Osteoblast (primary cell): ENCODE measurements around the gene TP73. TPM values are rescaled to one million over a fixed set of nuclear protein-coding genes. Genes with fewer than 3 reads are reported as not detected.

Source experiments
- DNase-seq: peaks from one replicate; pipeline ENCODE4 v3.0.0; 2011; ENCODE audit warnings: low spot score, mixed read lengths; ENCODE audit not compliant: insufficient read length; ENCODE audit errors: missing footprints
- H2AFZ ChIP-seq: 2 replicates; pipeline ENCODE4 v1.6.0; 2011; ENCODE audit warnings: mild to moderate bottlenecking, low read length
- H3K27ac ChIP-seq: 2 replicates; pipeline ENCODE4 v1.5.1; 2011; ENCODE audit warnings: mild to moderate bottlenecking, low read depth, low read length, moderate library complexity
- H3K27me3 ChIP-seq: 2 replicates; pipeline ENCODE4 v1.6.0; 2012; ENCODE audit warnings: mild to moderate bottlenecking, control low read depth, inconsistent platforms, low read length, moderate library complexity; ENCODE audit not compliant: insufficient read depth
- H3K36me3 ChIP-seq: 2 replicates; pipeline ENCODE4 v1.5.1; 2011; ENCODE audit warnings: mild to moderate bottlenecking, low read length, control low read depth, moderate library complexity; ENCODE audit not compliant: insufficient read depth
- H3K4me1 ChIP-seq: 2 replicates; pipeline ENCODE4 v1.5.1; 2011; ENCODE audit warnings: mild to moderate bottlenecking, low read length, control low read depth, moderate library complexity; ENCODE audit not compliant: insufficient read depth
- H3K4me2 ChIP-seq: 2 replicates; pipeline ENCODE4 v1.6.0; 2011; ENCODE audit warnings: mild to moderate bottlenecking, low read length; ENCODE audit not compliant: insufficient read depth
- H3K4me3 ChIP-seq: fragments of 200-600 bp; sonication (generic); 3 replicates; pipeline ENCODE4 v1.5.1; 2012; ENCODE audit warnings: mild to moderate bottlenecking, low read length, inconsistent platforms; ENCODE audit not compliant: insufficient read depth
- H3K79me2 ChIP-seq: 2 replicates; pipeline ENCODE4 v1.6.0; 2012; ENCODE audit warnings: mild to moderate bottlenecking, low read length, control low read depth, inconsistent platforms; ENCODE audit not compliant: insufficient read depth
- H3K9me3 ChIP-seq: 2 replicates; pipeline ENCODE4 v1.5.1; 2011; ENCODE audit warnings: low read depth, low read length, control low read depth
- H4K20me1 ChIP-seq: 2 replicates; pipeline ENCODE4 v1.6.0; 2012; ENCODE audit warnings: mild to moderate bottlenecking, low read length, control low read depth; ENCODE audit not compliant: insufficient read depth
- CTCF ChIP-seq: IDR thresholded peaks from 2 replicates; pipeline ENCODE4 v1.5.1; 2011; ENCODE audit warnings: mild to moderate bottlenecking, low read depth, low read length, moderate library complexity; ENCODE audit errors: extremely low read depth
- total RNA-seq: library from RNA; depleted of rRNA; stranded (reverse); fragments of >200 nt; gene quantifications from 2 replicates; pipeline ENCODE4 v1.2.3, GENCODE V29; 2012

Gene TP73
- total RNA-seq, 1 donor = not detected

DNA sequence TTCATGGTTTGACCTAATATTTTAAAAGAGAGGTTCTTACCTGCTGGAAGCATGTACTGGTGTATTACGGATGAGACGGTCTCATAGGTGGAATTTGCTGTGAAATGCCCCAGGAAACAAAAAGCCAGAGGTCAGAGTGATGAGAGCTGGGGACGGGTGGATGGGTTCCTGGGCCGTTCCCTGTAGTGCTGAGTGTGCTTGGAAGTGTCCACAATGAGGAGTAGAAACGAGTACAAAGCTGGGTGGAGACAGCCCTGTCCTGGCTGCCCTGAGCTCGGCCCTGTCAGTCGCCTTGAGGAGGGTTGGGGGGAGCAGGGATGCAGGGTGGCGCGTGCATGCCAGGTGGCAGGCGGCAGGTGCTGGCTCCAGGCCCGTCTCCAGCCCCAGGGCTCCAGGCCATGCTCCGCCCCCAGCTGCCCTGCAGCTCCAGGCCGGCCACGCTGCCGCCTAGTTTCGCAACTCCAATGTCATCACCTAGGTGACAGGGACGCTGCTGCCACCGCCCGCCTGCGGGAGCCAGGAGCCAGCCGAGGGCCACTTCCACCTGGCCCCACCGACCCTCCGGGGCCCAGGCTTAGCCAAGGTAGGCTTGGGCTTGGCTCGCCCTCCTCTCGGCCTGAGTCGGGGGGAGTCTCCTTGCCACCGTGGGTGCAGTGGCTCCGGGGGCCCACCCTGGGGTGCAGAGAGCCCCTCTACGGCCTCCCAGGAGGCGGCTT lies 16.4 kb downstream of the TP73 start:
- Histone ChIP-seq H3K9me3 (no peaks in the 10 kb centered on the region), H3K27ac (no peak overlapping the region), H3K4me2 (no peak overlapping the region), H3K4me3 (no peak overlapping the region), H3K79me2 (no peaks in the 10 kb centered on the region), H2AFZ (no peak overlapping the region), H3K36me3 (no peaks in the 10 kb centered on the region), H3K4me1 (no peaks in the 10 kb centered on the region), H3K27me3 (no peaks in the 10 kb centered on the region), H4K20me1 (no peaks in the 10 kb centered on the region)
- DNase-seq = no peak
- no peak for TF ChIP-seq CTCF

DNA sequence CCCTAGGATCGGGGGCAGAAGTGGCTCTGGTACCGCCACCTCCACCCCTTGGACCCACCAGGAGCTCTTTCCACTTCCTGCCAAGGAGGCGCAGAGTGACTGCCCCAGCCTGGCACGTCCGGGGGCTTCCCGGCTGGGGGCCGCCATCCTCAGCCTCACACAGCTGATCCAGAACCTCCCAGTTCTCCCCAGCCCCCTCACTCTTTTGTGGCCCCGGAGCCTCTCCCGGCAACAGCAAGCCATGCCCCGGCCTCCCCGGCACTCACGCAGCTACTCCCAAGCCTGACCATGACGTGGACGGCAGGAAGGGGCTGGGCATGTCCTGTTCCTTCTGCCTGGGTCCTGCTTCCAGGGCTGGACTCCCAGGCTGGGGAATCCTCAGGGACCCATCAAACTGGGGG lies 17.1 kb downstream of the TP73 start:
- Histone ChIP-seq H4K20me1 (no peaks in the 10 kb centered on the region), H3K27me3 (no peaks in the 10 kb centered on the region), H3K4me3 (no peak overlapping the region), H3K79me2 (no peaks in the 10 kb centered on the region), H3K27ac (no peak overlapping the region), H3K4me1 (no peaks in the 10 kb centered on the region), H3K4me2 (no peak overlapping the region), H2AFZ (no peak overlapping the region), H3K36me3 (no peaks in the 10 kb centered on the region), H3K9me3 (no peaks in the 10 kb centered on the region)
- no peak for DNase-seq
- TF ChIP-seq CTCF = no peak

GRCh38 chr1:3669971-3670431 lies 17.7 kb downstream of the TP73 start:
- Histone ChIP-seq H3K9me3 (no peaks in the 10 kb centered on the region), H3K36me3 (no peaks in the 10 kb centered on the region), H2AFZ (no peak overlapping the region), H3K4me2 (no peak overlapping the region), H4K20me1 (no peaks in the 10 kb centered on the region), H3K4me3 (no peak overlapping the region), H3K4me1 (no peaks in the 10 kb centered on the region), H3K79me2 (no peaks in the 10 kb centered on the region), H3K27me3 (no peaks in the 10 kb centered on the region), H3K27ac (no peak overlapping the region)
- DNase-seq = no peak
- no peak for TF ChIP-seq CTCF

GRCh38 chr1:3670823-3671265 lies 18.5 kb downstream of the TP73 start:
- no peak for TF ChIP-seq CTCF
- DNase-seq = no peak
- Histone ChIP-seq H3K4me2 (no peak overlapping the region), H3K4me3 (no peak overlapping the region), H4K20me1 (no peaks in the 10 kb centered on the region), H3K27ac (no peak overlapping the region), H3K79me2 (no peaks in the 10 kb centered on the region), H3K36me3 (no peaks in the 10 kb centered on the region), H3K27me3 (no peaks in the 10 kb centered on the region), H2AFZ (no peak overlapping the region), H3K9me3 (no peaks in the 10 kb centered on the region), H3K4me1 (no peaks in the 10 kb centered on the region)
